Smooth muscle cell of bladder (primary cell): ENCODE measurements around the gene FRMPD4. TPM values are rescaled to one million over a fixed set of nuclear protein-coding genes. Genes with fewer than 3 reads are reported as not detected.

Experiments
- total RNA-seq: library from RNA; depleted of rRNA; stranded (reverse); fragments of >200 nt; gene quantifications from 2 replicates; pipeline ENCODE4 v1.2.3, GENCODE V29; 2014

FRMPD4 gene
- total RNA-seq: 2.4 and 2.6 TPM in 2 replicates

DNA sequence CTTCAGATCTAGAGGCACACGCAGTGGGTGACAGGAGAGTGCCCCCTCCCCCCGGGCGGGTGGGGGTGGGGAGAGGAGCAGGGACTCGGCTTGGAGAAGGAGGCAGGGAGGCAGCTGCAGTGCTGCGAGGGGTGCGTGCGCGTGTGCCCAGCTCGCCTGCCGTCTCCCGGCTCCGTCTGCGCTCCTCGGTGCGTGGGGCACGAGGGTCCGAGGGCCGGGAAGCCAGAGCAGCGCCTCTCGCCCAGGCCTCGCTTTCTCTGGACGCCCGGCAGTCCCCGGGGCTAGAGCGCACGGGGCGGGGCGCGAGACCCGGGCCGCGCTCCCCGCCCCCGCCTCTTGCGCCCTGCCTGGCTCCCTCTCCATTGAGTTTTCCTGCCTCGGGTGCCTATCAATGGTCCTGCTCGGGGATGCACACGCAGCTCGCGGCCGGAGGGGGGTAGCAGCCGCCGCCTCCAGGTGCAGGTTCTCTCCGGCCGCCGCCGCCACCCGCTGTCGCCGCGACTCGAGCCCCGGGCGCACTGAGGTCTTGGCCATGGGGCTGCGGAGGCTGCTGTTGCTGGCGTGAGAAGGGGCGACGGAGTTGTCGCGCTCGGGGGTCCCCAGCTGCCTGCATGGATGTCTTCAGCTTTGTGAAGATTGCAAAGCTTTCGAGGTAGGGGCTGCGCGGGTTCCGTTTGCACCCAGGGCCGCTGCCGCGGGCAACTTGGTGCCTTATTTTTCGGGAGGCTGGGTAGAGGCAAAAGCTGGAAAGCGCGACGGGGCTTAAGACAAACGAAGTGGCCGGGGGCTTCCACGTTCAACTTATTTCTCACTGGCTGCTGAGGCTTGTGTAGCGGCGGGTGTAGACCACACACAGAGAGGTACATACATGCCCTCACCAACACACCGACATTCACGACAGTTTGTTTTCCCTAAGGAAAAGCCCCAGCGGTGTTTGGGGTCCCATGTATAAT is at the start of gene FRMPD4:
FRMPD4 (plus strand) TSS at position 113 of the 953 bp plus-strand sequence; CDS start at position 612, 499 bp downstream.

